Mesenchymal stem cell (in vitro differentiated cells and primary cell): Measurements from ENCODE around the gene DENND2C.

Experiments used
- DNase-seq: peaks from one replicate; pipeline ENCODE4 v3.0.0-alpha.2; 2013
- H2AFZ ChIP-seq: one replicate; pipeline ENCODE4 v1.6.1; 2013; ENCODE audit warnings: low read depth, mild to moderate bottlenecking, control low read depth, inconsistent platforms, low read length, moderate library complexity
- H2AK5ac ChIP-seq: 2 replicates; pipeline ENCODE4 v1.6.1; 2013; ENCODE audit warnings: low read length, moderate library complexity, mild to moderate bottlenecking, inconsistent platforms; ENCODE audit not compliant: severe bottlenecking
- H2BK120ac ChIP-seq: one replicate; pipeline ENCODE4 v1.6.1; 2013; ENCODE audit warnings: low read depth, mild to moderate bottlenecking, inconsistent platforms, low read length, moderate library complexity
- H2BK12ac ChIP-seq, 2 experiments: one replicate each; pipeline ENCODE4 v1.6.1; 2013; ENCODE audit warnings: inconsistent platforms in 2 of 2, low read length in 2 of 2, mild to moderate bottlenecking in 2 of 2, moderate library complexity in 2 of 2, control low read depth in 1 of 2
- H2BK15ac ChIP-seq: one replicate; pipeline ENCODE4 v1.6.1; 2013; ENCODE audit warnings: mild to moderate bottlenecking, low read depth, inconsistent platforms; ENCODE audit not compliant: poor library complexity, severe bottlenecking
- H2BK5ac ChIP-seq: 2 replicates; pipeline ENCODE4 v1.6.1; 2013; ENCODE audit warnings: low read depth, mild to moderate bottlenecking, low read length, control low read depth, inconsistent platforms; ENCODE audit not compliant: poor library complexity, severe bottlenecking
- H3K14ac ChIP-seq, 2 experiments: one replicate each; pipeline ENCODE4 v1.6.1; 2013; ENCODE audit warnings: inconsistent platforms in 2 of 2, low read length in 2 of 2, control low read depth in 1 of 2, mild to moderate bottlenecking in 1 of 2, moderate library complexity in 1 of 2
- H3K18ac ChIP-seq, 2 experiments: one replicate each; pipeline ENCODE4 v1.6.1; 2013; ENCODE audit warnings: inconsistent platforms in 2 of 2, low read length in 2 of 2, control low read depth in 1 of 2, low read depth in 1 of 2, mild to moderate bottlenecking in 1 of 2
- H3K23ac ChIP-seq, 2 experiments: one replicate each; pipeline ENCODE4 v1.6.1; 2013; ENCODE audit warnings: inconsistent platforms in 2 of 2, low read length in 2 of 2, mild to moderate bottlenecking in 2 of 2, moderate library complexity in 2 of 2, control low read depth in 1 of 2
- H3K27ac ChIP-seq: 2 replicates; pipeline ENCODE4 v1.5.1; 2013; ENCODE audit warnings: mild to moderate bottlenecking, moderate library complexity, low read length, control low read depth, inconsistent platforms; ENCODE audit not compliant: poor library complexity, severe bottlenecking
- H3K27me3 ChIP-seq, 2 experiments: 2 replicates each; pipeline versions ENCODE4 v1.6.1 to v1.7.0; 2013; ENCODE audit warnings: low read length in 2 of 2, mild to moderate bottlenecking in 2 of 2, moderate library complexity in 2 of 2, control low read depth in 1 of 2, inconsistent platforms in 1 of 2; ENCODE audit not compliant: control insufficient read depth in 1 of 2, insufficient read depth in 1 of 2
- H3K36me3 ChIP-seq, 2 experiments: 2 replicates each; pipeline versions ENCODE4 v1.6.1 to v1.7.0; 2013; ENCODE audit warnings: low read length in 2 of 2, control low read depth in 1 of 2, inconsistent platforms in 1 of 2, low read depth in 1 of 2, mild to moderate bottlenecking in 1 of 2; ENCODE audit not compliant: insufficient read depth in 2 of 2, control insufficient read depth in 1 of 2
- H3K4ac ChIP-seq, 2 experiments: one replicate each; pipeline ENCODE4 v1.6.1; 2013; ENCODE audit warnings: inconsistent platforms in 2 of 2, low read length in 2 of 2, mild to moderate bottlenecking in 2 of 2, moderate library complexity in 2 of 2, control low read depth in 1 of 2, low read depth in 1 of 2
- H3K4me1 ChIP-seq: 2 replicates; pipeline ENCODE4 v1.6.1; 2013; ENCODE audit warnings: low read depth, low read length, control low read depth; ENCODE audit not compliant: control insufficient read depth, insufficient read depth
- H3K4me2 ChIP-seq: 2 replicates; pipeline ENCODE4 v1.6.1; 2013; ENCODE audit warnings: low read length, mild to moderate bottlenecking, inconsistent platforms; ENCODE audit not compliant: poor library complexity, severe bottlenecking
- H3K4me3 ChIP-seq, 2 experiments: 2 replicates each; pipeline versions ENCODE4 v1.5.1 to v1.7.0; 2013; ENCODE audit warnings: low read length in 2 of 2, mild to moderate bottlenecking in 2 of 2, control low read depth in 1 of 2, low read depth in 1 of 2; ENCODE audit not compliant: insufficient read depth in 1 of 2
- H3K79me1 ChIP-seq: replicated peaks from 2 replicates; pipeline ENCODE4 v1.6.1; 2013; ENCODE audit warnings: mild to moderate bottlenecking, control low read depth, low read length, inconsistent platforms; ENCODE audit not compliant: poor library complexity, severe bottlenecking
- H3K9ac ChIP-seq: 2 replicates; pipeline ENCODE4 v1.7.0; 2013; ENCODE audit warnings: mild to moderate bottlenecking, low read length, moderate library complexity
- H3K9me3 ChIP-seq: 2 replicates; pipeline ENCODE4 v1.7.0; 2013; ENCODE audit warnings: mild to moderate bottlenecking, low read length; ENCODE audit not compliant: control insufficient read depth
- H4K8ac ChIP-seq: one replicate; pipeline ENCODE4 v1.6.1; 2013; ENCODE audit warnings: inconsistent platforms, mild to moderate bottlenecking, low read length, moderate library complexity
- H4K91ac ChIP-seq: one replicate; pipeline ENCODE4 v1.6.1; 2013; ENCODE audit warnings: mild to moderate bottlenecking, low read length, inconsistent platforms
- WGBS: methylation state at CpG from one replicate; pipeline ENCODE4 v1.1.7; 2013; ENCODE audit warnings: mixed read lengths; 5-methylcytosine and 5-hydroxymethylcytosine counted together

The DENND2C gene

DNA sequence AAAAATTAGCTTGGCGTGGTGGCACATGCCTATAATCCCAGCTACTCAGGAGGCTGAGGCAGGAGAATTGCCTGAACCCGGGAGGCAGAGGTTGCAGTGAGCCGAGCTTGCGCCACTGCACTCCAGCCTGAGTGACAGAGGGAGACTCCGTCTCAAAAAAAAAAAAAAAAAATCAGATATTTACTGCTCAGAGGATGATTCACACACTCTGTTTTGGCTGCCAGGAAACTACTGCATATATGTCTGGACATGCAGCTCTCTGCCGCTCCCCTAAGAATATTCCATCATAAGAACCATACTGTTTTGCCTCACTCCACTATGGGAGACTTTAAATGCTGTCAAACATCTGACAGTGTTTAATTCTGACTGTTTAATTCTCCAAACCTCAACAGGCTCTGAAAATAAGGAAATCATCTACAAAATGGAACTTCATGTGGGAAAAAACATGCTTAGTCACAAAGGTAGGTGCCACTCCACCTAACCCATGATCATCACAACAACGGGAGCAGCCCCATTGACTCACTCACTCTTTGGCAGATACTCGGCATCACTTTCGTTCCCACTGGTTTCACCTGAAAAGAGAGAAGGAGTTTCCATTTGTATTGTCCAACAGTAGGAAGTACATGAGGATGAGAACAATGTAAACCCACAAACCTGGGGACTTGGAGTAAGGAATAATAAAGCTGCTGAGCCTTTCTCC, 59.2 kb downstream of the DENND2C start:
- DNase-seq: peak; percentile 27
- no peak overlapping the region for H3K9ac ChIP-seq
- no peaks in the 10 kb centered on the region for H3K79me1 ChIP-seq
- peaks cover 0 to 31% of the 10 kb centered on the region in 2 experiments for H3K36me3 ChIP-seq
- no peak overlapping the region for H2BK15ac ChIP-seq
- no peak overlapping the region for H2BK120ac ChIP-seq
- H2AK5ac ChIP-seq: no peak overlapping the region
- no peak overlapping the region for H3K27ac ChIP-seq
- no peak overlapping the region for H3K4me2 ChIP-seq
- H4K8ac ChIP-seq: no peak overlapping the region
- no peak overlapping the region for H3K18ac ChIP-seq
- no peak overlapping the region for H2BK12ac ChIP-seq
- no peak overlapping the region for H3K4me3 ChIP-seq
- no peaks in the 10 kb centered on the region for H3K9me3 ChIP-seq
- H3K4ac ChIP-seq: no peak overlapping the region
- H3K4me1 ChIP-seq: no peaks in the 10 kb centered on the region
- no peak overlapping the region for H4K91ac ChIP-seq
- H3K23ac ChIP-seq: no peak overlapping the region
- H2BK5ac ChIP-seq: no peak overlapping the region
- no peak overlapping the region for H3K14ac ChIP-seq
- no peak overlapping the region for H2AFZ ChIP-seq
- H3K27me3 ChIP-seq: no peaks in the 10 kb centered on the region
- 90% methylated on average over 6 of the region's 9 CpGs for WGBS

DNA sequence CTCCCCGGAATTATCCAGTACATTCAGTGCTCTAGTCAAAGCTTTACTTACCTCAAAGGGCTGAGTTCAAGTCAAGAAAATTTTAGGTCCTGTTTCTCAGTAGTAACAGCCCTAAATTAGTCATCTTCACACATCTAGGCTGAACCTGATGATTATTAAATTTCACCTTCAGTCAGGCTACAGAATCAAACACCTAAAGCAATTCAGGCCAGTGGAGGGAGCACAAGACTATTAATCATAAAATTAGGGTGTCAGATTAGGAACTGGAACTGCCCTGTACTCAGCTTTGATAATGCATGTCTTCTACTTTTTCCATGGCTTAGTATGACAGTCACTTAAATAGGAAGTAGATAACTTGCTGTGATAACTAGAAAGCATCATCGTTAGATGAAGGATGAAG, 60.0 kb downstream of the DENND2C start:
- 94% methylated on average over 1 of the region's 2 CpGs for WGBS

DNA sequence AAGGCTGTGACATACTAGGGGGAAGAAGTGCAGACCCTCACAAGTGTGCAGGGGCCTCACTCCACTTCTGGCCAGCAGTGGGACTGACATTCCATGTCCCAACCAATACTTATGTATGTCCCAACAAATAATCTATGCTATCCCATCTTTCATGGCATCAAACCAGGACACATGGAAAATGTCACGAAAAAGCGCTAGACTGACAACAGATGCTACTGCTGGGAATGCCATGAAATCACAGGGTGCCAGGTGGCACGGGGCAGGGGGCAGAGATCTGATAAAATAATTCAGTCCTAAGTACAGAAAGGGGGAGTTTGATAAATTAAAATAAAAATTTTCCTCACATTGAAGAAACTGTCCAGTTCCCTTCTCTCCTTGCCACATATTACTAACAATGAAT, 60.8 kb downstream of the DENND2C start:
- no peaks in the 10 kb centered on the region for H3K4me1 ChIP-seq
- no peak overlapping the region for H3K18ac ChIP-seq
- 100% methylated on average over 2 of the region's 3 CpGs for WGBS
- H3K23ac ChIP-seq: no peak overlapping the region
- no peaks in the 10 kb centered on the region for H3K9me3 ChIP-seq
- no peak overlapping the region for H2BK15ac ChIP-seq
- peaks cover 0 to 41% of the 10 kb centered on the region in 2 experiments for H3K36me3 ChIP-seq
- no peak overlapping the region for H2BK120ac ChIP-seq
- no peak overlapping the region for H3K9ac ChIP-seq
- H3K79me1 ChIP-seq: no peaks in the 10 kb centered on the region
- no peak overlapping the region for H3K27ac ChIP-seq
- H2BK5ac ChIP-seq: no peak overlapping the region
- H3K27me3 ChIP-seq: no peaks in the 10 kb centered on the region
- no peak overlapping the region for H3K14ac ChIP-seq
- no peak overlapping the region for H3K4me3 ChIP-seq
- no peak overlapping the region for H2AK5ac ChIP-seq
- H4K8ac ChIP-seq: no peak overlapping the region
- H4K91ac ChIP-seq: no peak overlapping the region
- no peak overlapping the region for H3K4ac ChIP-seq
- H2BK12ac ChIP-seq: no peak overlapping the region
- no peak for DNase-seq
- H3K4me2 ChIP-seq: no peak overlapping the region
- no peak overlapping the region for H2AFZ ChIP-seq

More for the DNA sequence above, 60.0 kb downstream of the DENND2C start:
- no peak for DNase-seq
- peaks cover 0 to 39% of the 10 kb centered on the region in 2 experiments for H3K36me3 ChIP-seq
- no peaks in the 10 kb centered on the region for H3K9me3 ChIP-seq
- no peak overlapping the region for H3K4ac ChIP-seq
- no peak overlapping the region for H3K18ac ChIP-seq
- no peak overlapping the region for H3K14ac ChIP-seq
- no peak overlapping the region for H4K8ac ChIP-seq
- no peak overlapping the region for H3K23ac ChIP-seq
- H3K4me1 ChIP-seq: no peaks in the 10 kb centered on the region
- no peak overlapping the region for H3K27ac ChIP-seq
- no peak overlapping the region for H2BK120ac ChIP-seq
- H2AK5ac ChIP-seq: no peak overlapping the region
- H2BK12ac ChIP-seq: no peak overlapping the region
- H4K91ac ChIP-seq: no peak overlapping the region
- H2BK5ac ChIP-seq: no peak overlapping the region
- no peak overlapping the region for H3K4me3 ChIP-seq
- H3K27me3 ChIP-seq: no peaks in the 10 kb centered on the region
- no peak overlapping the region for H2AFZ ChIP-seq
- no peak overlapping the region for H3K4me2 ChIP-seq
- no peak overlapping the region for H3K9ac ChIP-seq
- no peaks in the 10 kb centered on the region for H3K79me1 ChIP-seq
- no peak overlapping the region for H2BK15ac ChIP-seq

DNA sequence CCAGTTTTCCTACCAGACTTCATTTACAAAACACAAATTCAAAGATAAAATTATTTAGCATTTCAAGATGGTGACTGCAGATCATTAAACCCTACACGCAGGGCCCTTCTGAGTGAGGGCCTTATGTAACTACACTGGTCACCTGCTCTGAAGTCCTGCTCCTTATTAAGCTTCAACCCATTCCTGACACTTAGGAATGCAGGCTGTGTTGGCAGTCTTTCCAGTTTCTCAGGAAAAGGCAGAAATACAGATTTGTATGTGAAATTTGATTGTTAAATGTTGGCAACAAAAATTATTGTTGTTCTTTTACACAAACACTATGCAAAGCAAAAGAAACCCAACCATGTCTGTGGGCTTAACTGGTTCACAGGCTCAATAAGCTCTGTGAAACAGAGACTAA, 62.6 kb downstream of the DENND2C start:
- Histone ChIP-seq H3K9me3 (no peaks in the 10 kb centered on the region), H4K91ac (no peak overlapping the region), H3K4ac (no peak overlapping the region), H3K4me1 (no peaks in the 10 kb centered on the region), H2BK120ac (no peak overlapping the region), H3K27me3 (no peaks in the 10 kb centered on the region), H3K9ac (no peak overlapping the region), H2BK5ac (no peak overlapping the region), H3K14ac (no peak overlapping the region), H3K27ac (no peak overlapping the region), H2AK5ac (no peak overlapping the region), H2AFZ (no peak overlapping the region), H3K36me3 (peaks cover 0 to 45% of the 10 kb centered on the region in 2 experiments), H3K23ac (no peak overlapping the region), H3K4me3 (no peak overlapping the region), H2BK15ac (no peak overlapping the region), H3K79me1 (no peaks in the 10 kb centered on the region), H3K18ac (no peak overlapping the region), H3K4me2 (no peak overlapping the region), H4K8ac (no peak overlapping the region), H2BK12ac (no peak overlapping the region)
- WGBS: 94% methylated on average over 1 of the region's 1 CpG
- DNase-seq: no peak
